ENCODE results near the gene EPHA5. TPM values are rescaled to one million over a fixed set of nuclear protein-coding genes. Genes with fewer than 3 reads are reported as not detected.

EPHA5 gene
- total RNA-seq = 1.2 TPM

GRCh38 chr4:65670331-65671031 is at the start of gene EPHA5:
TSS of gene EPHA5 (minus strand) at chr4:65670489. CDS start at chr4:65669742, 747 bp downstream.
- Histone ChIP-seq H3K9me3 (no peaks in the 10 kb centered on the region), H3K4me1 (peaks cover 18% of the 10 kb centered on the region), H3K27ac (peak within 1 kb of the TSS; percentile 74), H3K27me3 (no peaks in the 10 kb centered on the region), H3K36me3 (no peaks in the 10 kb centered on the region), H3K4me3 (peak within 1 kb of the TSS; percentile 43 to 56)
- DNase-seq (ENCODE audit: extremely low spot score in 2 of 2) = peak in 1 of 2 donors; percentile 93
- intact Hi-C loops (cut with DNase I) = no loop called here
- TF ChIP-seq POLR2A (IDR thresholded peaks at IDR 0.05) (no peak), POLR2AphosphoS5 (IDR thresholded peaks at IDR 0.05; ENCODE audit: insufficient read depth in 1 of 2, low read depth in 1 of 2) (peak in 1 of 2 donors; percentile 73)
- TF ChIP-seq, protein P1, sequence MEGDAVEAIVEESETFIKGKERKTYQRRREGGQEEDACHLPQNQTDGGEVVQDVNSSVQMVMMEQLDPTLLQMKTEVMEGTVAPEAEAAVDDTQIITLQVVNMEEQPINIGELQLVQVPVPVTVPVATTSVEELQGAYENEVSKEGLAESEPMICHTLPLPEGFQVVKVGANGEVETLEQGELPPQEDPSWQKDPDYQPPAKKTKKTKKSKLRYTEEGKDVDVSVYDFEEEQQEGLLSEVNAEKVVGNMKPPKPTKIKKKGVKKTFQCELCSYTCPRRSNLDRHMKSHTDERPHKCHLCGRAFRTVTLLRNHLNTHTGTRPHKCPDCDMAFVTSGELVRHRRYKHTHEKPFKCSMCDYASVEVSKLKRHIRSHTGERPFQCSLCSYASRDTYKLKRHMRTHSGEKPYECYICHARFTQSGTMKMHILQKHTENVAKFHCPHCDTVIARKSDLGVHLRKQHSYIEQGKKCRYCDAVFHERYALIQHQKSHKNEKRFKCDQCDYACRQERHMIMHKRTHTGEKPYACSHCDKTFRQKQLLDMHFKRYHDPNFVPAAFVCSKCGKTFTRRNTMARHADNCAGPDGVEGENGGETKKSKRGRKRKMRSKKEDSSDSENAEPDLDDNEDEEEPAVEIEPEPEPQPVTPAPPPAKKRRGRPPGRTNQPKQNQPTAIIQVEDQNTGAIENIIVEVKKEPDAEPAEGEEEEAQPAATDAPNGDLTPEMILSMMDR (IDR thresholded peaks at IDR 0.05) = no peak

DNA sequence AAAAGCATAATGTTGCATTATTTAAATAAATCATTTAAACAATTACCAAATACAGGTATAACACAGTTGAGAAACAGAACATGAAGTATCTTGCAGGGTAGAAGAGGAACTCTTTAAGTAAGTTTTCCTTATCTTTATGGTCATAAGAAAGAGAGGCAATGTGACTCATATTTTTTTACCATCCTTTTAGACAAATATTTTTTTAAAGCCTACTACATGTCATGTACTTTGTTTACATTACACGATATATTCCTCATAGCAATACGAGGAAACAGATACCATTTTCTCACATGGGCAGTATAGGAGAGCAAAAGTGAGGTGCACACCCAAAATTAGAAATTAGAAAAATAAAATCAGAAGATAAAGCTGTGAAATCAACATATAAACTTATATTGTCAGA is 49.3 kb upstream of the EPHA5 start:
- Histone ChIP-seq H3K9me3 (no peaks in the 10 kb centered on the region), H3K27ac (no peak overlapping the region), H3K4me1 (no peaks in the 10 kb centered on the region), H3K27me3 (no peaks in the 10 kb centered on the region), H3K36me3 (no peaks in the 10 kb centered on the region), H3K4me3 (no peak overlapping the region)
- intact Hi-C loops (cut with DNase I) = no loop called here
- DNase-seq (ENCODE audit: extremely low spot score in 2 of 2) = no peak
- TF ChIP-seq, protein P1 (IDR thresholded peaks at IDR 0.05) = no peak
- no peak for TF ChIP-seq POLR2AphosphoS5 (IDR thresholded peaks at IDR 0.05; ENCODE audit: insufficient read depth in 1 of 2, low read depth in 1 of 2)
- no peak for TF ChIP-seq POLR2A (IDR thresholded peaks at IDR 0.05)

DNA sequence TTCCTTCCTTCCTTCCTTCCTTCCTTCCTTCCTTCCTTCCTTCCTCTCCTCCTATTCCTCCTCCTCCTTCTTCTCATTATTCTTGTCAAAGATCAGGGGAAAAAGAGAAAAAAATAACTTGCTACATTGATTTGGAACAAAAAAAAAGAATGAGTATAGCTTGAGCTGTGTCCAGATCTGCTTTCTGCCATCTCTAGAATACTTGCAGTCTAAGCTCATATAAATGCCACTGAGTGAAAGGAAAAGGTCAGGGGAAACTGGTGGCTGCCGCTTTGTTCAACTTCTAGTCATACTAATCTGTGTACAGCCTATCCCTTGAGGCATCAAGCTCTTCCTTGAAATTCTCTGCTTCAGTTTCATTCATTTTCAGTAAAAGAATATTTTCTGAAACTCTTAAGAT is 28.3 kb upstream of the EPHA5 start:
- no peaks in the 10 kb centered on the region for H3K36me3 ChIP-seq
- no peak overlapping the region for H3K4me3 ChIP-seq
- intact Hi-C loops (cut with DNase I) = no loop called here

GRCh38 chr4:65696436-65696835 is 26.1 kb upstream of the EPHA5 start:
- H3K4me1 ChIP-seq = no peaks in the 10 kb centered on the region
- intact Hi-C loops (cut with DNase I) = no loop called here
- no peak overlapping the region for H3K27ac ChIP-seq
- TF ChIP-seq, protein P1 (IDR thresholded peaks at IDR 0.05) = no peak
- TF ChIP-seq POLR2A (IDR thresholded peaks at IDR 0.05) (no peak), POLR2AphosphoS5 (IDR thresholded peaks at IDR 0.05; ENCODE audit: insufficient read depth in 1 of 2, low read depth in 1 of 2) (no peak)
- no peak for DNase-seq (ENCODE audit: extremely low spot score in 2 of 2)
- H3K36me3 ChIP-seq = no peaks in the 10 kb centered on the region
- H3K9me3 ChIP-seq = no peaks in the 10 kb centered on the region
- H3K4me3 ChIP-seq = no peak overlapping the region
- H3K27me3 ChIP-seq = no peaks in the 10 kb centered on the region

More for the DNA sequence above, 28.3 kb upstream of the EPHA5 start:
- Histone ChIP-seq H3K27me3 (no peaks in the 10 kb centered on the region), H3K9me3 (no peaks in the 10 kb centered on the region), H3K27ac (no peak overlapping the region), H3K4me1 (no peaks in the 10 kb centered on the region)
- no peak for TF ChIP-seq POLR2A (IDR thresholded peaks at IDR 0.05)
- TF ChIP-seq, protein P1 (IDR thresholded peaks at IDR 0.05) = no peak
- TF ChIP-seq POLR2AphosphoS5 (IDR thresholded peaks at IDR 0.05; ENCODE audit: insufficient read depth in 1 of 2, low read depth in 1 of 2) = no peak
- DNase-seq (ENCODE audit: extremely low spot score in 2 of 2) = no peak

- TF ChIP-seq, protein P1 (IDR thresholded peaks at IDR 0.05) = no peak
- TF ChIP-seq POLR2AphosphoS5 (IDR thresholded peaks at IDR 0.05; ENCODE audit: insufficient read depth in 1 of 2, low read depth in 1 of 2) (no peak), POLR2A (IDR thresholded peaks at IDR 0.05) (no peak)
Observed at GRCh38 chr4:65671372-65671771, 1.1 kb upstream of the EPHA5 start.

More at GRCh38 chr4:65671372-65671771, 1.1 kb upstream of the EPHA5 start:
- intact Hi-C loops (cut with DNase I) = no loop called here
- Histone ChIP-seq H3K36me3 (no peaks in the 10 kb centered on the region), H3K27me3 (no peaks in the 10 kb centered on the region), H3K4me3 (no peak overlapping the region), H3K27ac (no peak overlapping the region), H3K9me3 (no peaks in the 10 kb centered on the region), H3K4me1 (peaks cover 18% of the 10 kb centered on the region)
- no peak for DNase-seq (ENCODE audit: extremely low spot score in 2 of 2)

All from vagina (tissue), 2 donors.